ENCODE results near the gene VRK2.
"Not testable (repeated sequence)": the region's sequence is repeated elsewhere in the genome, so short reads cannot be mapped to it uniquely, and the experiment has no call there.

VRK2 gene

GRCh38 chr2:58133395-58133794 lies 86.8 kb downstream of the VRK2 start:
- no peak overlapping the region for H2AFZ ChIP-seq (ENCODE audit: low read length, unreplicated experiment)
- H3K79me2 ChIP-seq (ENCODE audit: control insufficient read depth, insufficient read depth, low read length, unreplicated experiment): no peaks in the 10 kb centered on the region
- 0 out of 2 replicates have a peak, but pooled peaks cover under 1% of the 10 kb centered on the region for H3K36me3 ChIP-seq (ENCODE audit: insufficient read depth, low read length)
- H3K4me1 ChIP-seq (ENCODE audit: control insufficient read depth, insufficient read depth, low read length, unreplicated experiment): peaks cover 13% of the 10 kb centered on the region
- no peaks in the 10 kb centered on the region for H3K27me3 ChIP-seq (ENCODE audit: insufficient read depth, low read length)
- no peak overlapping the region for H3K27ac ChIP-seq (ENCODE audit: low read depth, low read length)
- H3K4me3 ChIP-seq (ENCODE audit: low read depth, low read length): no peak overlapping the region

GRCh38 chr2:58135861-58136260 lies 89.3 kb downstream of the VRK2 start:
- Histone ChIP-seq H3K4me1 (ENCODE audit: control insufficient read depth, insufficient read depth, low read length, unreplicated experiment) (peaks cover 13% of the 10 kb centered on the region), H3K79me2 (ENCODE audit: control insufficient read depth, insufficient read depth, low read length, unreplicated experiment) (no peaks in the 10 kb centered on the region), H3K27me3 (ENCODE audit: insufficient read depth, low read length) (no peaks in the 10 kb centered on the region), H2AFZ (ENCODE audit: low read length, unreplicated experiment) (no peak overlapping the region), H3K36me3 (ENCODE audit: insufficient read depth, low read length) (peaks cover 9% of the 10 kb centered on the region; the same call in 1 of the 2 replicates), H3K27ac (ENCODE audit: low read depth, low read length) (no peak overlapping the region), H3K4me3 (ENCODE audit: low read depth, low read length) (no peak overlapping the region)

- Histone ChIP-seq H2AFZ (ENCODE audit: low read length, unreplicated experiment) (no peak overlapping the region), H3K4me3 (ENCODE audit: low read depth, low read length) (no peak overlapping the region), H3K27me3 (ENCODE audit: insufficient read depth, low read length) (no peaks in the 10 kb centered on the region), H3K4me1 (ENCODE audit: control insufficient read depth, insufficient read depth, low read length, unreplicated experiment) (peaks cover 3% of the 10 kb centered on the region), H3K36me3 (ENCODE audit: insufficient read depth, low read length) (peaks cover 9% of the 10 kb centered on the region; the same call in 1 of the 2 replicates), H3K79me2 (ENCODE audit: control insufficient read depth, insufficient read depth, low read length, unreplicated experiment) (no peaks in the 10 kb centered on the region), H3K27ac (ENCODE audit: low read depth, low read length) (no peak overlapping the region)
Measured at GRCh38 chr2:58137221-58137620, 90.6 kb downstream of the VRK2 start.

GRCh38 chr2:58137856-58138255 lies 91.2 kb downstream of the VRK2 start:
- Histone ChIP-seq H3K27ac (ENCODE audit: low read depth, low read length) (no peak overlapping the region), H2AFZ (ENCODE audit: low read length, unreplicated experiment) (no peak overlapping the region), H3K79me2 (ENCODE audit: control insufficient read depth, insufficient read depth, low read length, unreplicated experiment) (no peaks in the 10 kb centered on the region), H3K36me3 (ENCODE audit: insufficient read depth, low read length) (peaks cover 9% of the 10 kb centered on the region; the same call in 1 of the 2 replicates), H3K27me3 (ENCODE audit: insufficient read depth, low read length) (no peaks in the 10 kb centered on the region), H3K4me1 (ENCODE audit: control insufficient read depth, insufficient read depth, low read length, unreplicated experiment) (peaks cover 3% of the 10 kb centered on the region), H3K4me3 (ENCODE audit: low read depth, low read length) (no peak overlapping the region)

DNA sequence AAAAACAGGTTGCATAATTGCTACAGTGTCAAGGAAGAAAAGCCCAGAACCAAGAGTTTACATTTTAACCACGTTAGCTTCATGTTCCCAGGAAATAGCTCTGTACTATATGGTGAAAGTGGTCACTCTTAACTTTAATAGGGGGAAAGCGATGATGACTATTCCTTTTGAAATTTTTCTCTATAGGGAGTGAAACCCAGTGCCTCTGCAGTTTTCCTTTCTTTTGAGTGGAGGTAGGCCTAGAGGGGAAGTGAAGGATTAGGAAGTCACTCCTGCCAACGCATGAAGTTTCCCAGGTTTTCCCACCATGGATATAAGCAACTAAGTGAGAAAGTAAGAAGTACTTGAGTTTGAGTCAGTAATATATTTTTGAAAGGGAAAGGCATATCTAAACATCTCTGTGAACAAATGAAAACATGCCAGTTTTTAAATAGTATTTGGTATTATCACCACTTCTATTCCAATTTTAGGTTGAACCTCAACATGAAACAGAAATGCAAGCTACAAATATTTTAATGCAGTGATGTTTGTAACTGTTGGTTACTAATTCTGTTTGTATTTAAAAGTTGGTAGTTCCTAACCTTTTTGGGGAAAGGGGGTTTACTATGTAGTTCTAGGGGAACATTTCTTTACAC lies 91.9 kb downstream of the VRK2 start:
- no peaks in the 10 kb centered on the region for H3K79me2 ChIP-seq (ENCODE audit: control insufficient read depth, insufficient read depth, low read length, unreplicated experiment)
- H3K36me3 ChIP-seq (ENCODE audit: insufficient read depth, low read length): peaks cover 9% of the 10 kb centered on the region; the same call in 1 of the 2 replicates
- no peak overlapping the region for H3K4me3 ChIP-seq (ENCODE audit: low read depth, low read length)
- no peaks in the 10 kb centered on the region for H3K27me3 ChIP-seq (ENCODE audit: insufficient read depth, low read length)
- no peak overlapping the region for H3K27ac ChIP-seq (ENCODE audit: low read depth, low read length)
- H3K4me1 ChIP-seq (ENCODE audit: control insufficient read depth, insufficient read depth, low read length, unreplicated experiment): peaks cover 3% of the 10 kb centered on the region
- no peak overlapping the region for H2AFZ ChIP-seq (ENCODE audit: low read length, unreplicated experiment)

DNA sequence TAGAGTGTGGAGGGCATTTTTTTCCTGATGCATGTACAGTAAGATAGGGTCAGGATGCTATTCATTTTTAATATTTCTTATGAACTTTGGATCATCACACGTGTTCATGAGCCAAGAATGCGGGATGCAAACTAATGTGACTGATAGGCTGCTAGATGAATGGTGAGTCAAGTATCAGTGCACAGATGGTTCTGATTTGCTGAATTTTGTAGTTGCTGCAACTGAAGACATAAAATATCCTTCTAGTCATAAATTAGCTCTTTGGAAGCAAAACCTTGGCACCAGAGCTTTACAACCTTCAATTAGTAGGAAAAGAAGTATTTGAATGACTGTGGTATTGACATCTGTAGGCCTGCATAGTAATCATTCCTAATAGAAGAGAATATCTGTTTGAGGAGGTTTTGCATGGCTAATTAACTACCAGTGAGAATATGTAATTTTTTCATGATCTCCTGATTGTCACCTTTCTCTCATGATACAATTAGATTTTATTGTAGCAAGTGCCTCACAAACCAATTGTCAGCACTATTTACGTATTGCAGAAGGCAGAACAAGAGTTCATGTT lies 94.0 kb downstream of the VRK2 start:
- no peak overlapping the region for H3K4me3 ChIP-seq (ENCODE audit: low read depth, low read length)
- H3K27me3 ChIP-seq (ENCODE audit: insufficient read depth, low read length): no peaks in the 10 kb centered on the region
- H2AFZ ChIP-seq (ENCODE audit: low read length, unreplicated experiment): no peak overlapping the region
- H3K36me3 ChIP-seq (ENCODE audit: insufficient read depth, low read length): peaks cover 9% of the 10 kb centered on the region; the same call in 1 of the 2 replicates
- H3K79me2 ChIP-seq (ENCODE audit: control insufficient read depth, insufficient read depth, low read length, unreplicated experiment): no peaks in the 10 kb centered on the region
- H3K27ac ChIP-seq (ENCODE audit: low read depth, low read length): no peak overlapping the region
- H3K4me1 ChIP-seq (ENCODE audit: control insufficient read depth, insufficient read depth, low read length, unreplicated experiment): peaks cover 3% of the 10 kb centered on the region

DNA sequence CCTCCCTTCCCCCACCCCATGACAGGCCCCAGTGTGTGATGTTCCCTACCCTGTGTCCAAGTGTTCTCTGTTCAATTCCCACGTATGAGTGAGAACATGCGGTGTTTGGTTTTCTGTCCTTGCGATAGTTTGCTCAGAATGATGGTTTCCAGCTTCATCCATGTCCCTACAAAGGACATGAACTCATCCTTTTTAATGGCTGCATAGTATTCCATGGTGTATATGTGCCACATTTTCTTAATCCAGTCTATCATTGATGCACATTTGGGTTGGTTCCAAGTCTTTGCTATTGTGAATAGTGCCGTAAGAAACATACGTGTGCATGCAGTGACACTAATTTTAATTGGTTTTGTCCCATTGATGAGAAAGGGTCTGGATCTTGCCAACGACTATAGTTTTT lies 99.2 kb downstream of the VRK2 start:
- not testable (repeated sequence) for H3K36me3 ChIP-seq (ENCODE audit: insufficient read depth, low read length); H3K4me3 ChIP-seq (ENCODE audit: low read depth, low read length); H3K27me3 ChIP-seq (ENCODE audit: insufficient read depth, low read length); H3K4me1 ChIP-seq (ENCODE audit: control insufficient read depth, insufficient read depth, low read length, unreplicated experiment); H3K79me2 ChIP-seq (ENCODE audit: control insufficient read depth, insufficient read depth, low read length, unreplicated experiment); H3K27ac ChIP-seq (ENCODE audit: low read depth, low read length); H2AFZ ChIP-seq (ENCODE audit: low read length, unreplicated experiment)

GRCh38 chr2:58146707-58147106 lies 100.1 kb downstream of the VRK2 start:
- H3K4me1 ChIP-seq (ENCODE audit: control insufficient read depth, insufficient read depth, low read length, unreplicated experiment): peaks cover 9% of the 10 kb centered on the region
- H2AFZ ChIP-seq (ENCODE audit: low read length, unreplicated experiment): no peak overlapping the region
- no peak overlapping the region for H3K4me3 ChIP-seq (ENCODE audit: low read depth, low read length)
- no peaks in the 10 kb centered on the region; the same call in 1 of the 2 replicates for H3K36me3 ChIP-seq (ENCODE audit: insufficient read depth, low read length)
- H3K79me2 ChIP-seq (ENCODE audit: control insufficient read depth, insufficient read depth, low read length, unreplicated experiment): no peaks in the 10 kb centered on the region
- no peak overlapping the region for H3K27ac ChIP-seq (ENCODE audit: low read depth, low read length)
- no peaks in the 10 kb centered on the region for H3K27me3 ChIP-seq (ENCODE audit: insufficient read depth, low read length)

DNA sequence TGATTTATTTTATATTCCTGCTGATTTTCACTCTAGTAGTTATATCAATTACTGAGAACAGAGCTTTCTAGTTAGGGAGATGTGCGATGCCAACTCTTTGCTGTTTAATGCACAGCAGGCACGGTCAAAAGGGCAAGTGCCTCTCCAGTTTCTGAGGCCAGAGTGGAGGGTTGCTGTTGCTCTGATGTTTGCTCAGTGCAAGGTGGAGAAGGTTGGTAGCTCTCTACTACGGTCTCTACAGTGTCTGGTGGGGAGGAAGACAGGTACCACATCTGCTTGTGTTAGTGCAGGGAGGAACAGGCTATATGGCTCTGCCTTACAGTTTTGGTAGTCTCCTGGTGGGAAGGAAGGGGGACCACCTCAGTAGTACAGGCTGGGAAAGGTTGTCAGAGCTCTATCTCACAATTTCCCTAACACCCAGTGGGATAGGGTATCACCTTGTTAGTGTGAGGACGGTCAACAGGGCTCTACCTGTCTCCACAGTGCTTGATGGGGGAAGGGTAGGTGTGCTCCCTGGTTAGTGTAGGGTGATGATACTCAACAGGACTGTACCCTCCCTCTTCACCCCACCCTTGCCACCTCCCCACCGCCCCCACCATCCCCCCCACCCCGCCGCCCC lies 108.7 kb downstream of the VRK2 start:
- no peaks in the 10 kb centered on the region for H3K79me2 ChIP-seq (ENCODE audit: control insufficient read depth, insufficient read depth, low read length, unreplicated experiment)
- H3K4me3 ChIP-seq (ENCODE audit: low read depth, low read length): no peak overlapping the region

GRCh38 chr2:58156780-58157179 lies 110.2 kb downstream of the VRK2 start:
- Histone ChIP-seq H3K79me2 (ENCODE audit: control insufficient read depth, insufficient read depth, low read length, unreplicated experiment) (no peaks in the 10 kb centered on the region), H3K36me3 (ENCODE audit: insufficient read depth, low read length) (peaks cover 51% of the 10 kb centered on the region), H3K27me3 (ENCODE audit: insufficient read depth, low read length) (no peaks in the 10 kb centered on the region), H3K4me3 (ENCODE audit: low read depth, low read length) (no peak overlapping the region), H3K27ac (ENCODE audit: low read depth, low read length) (no peak overlapping the region), H2AFZ (ENCODE audit: low read length, unreplicated experiment) (no peak overlapping the region), H3K4me1 (ENCODE audit: control insufficient read depth, insufficient read depth, low read length, unreplicated experiment) (no peaks in the 10 kb centered on the region)

More for the DNA sequence above, 108.7 kb downstream of the VRK2 start:
- peaks cover 37% of the 10 kb centered on the region for H3K36me3 ChIP-seq (ENCODE audit: insufficient read depth, low read length)
- H3K27ac ChIP-seq (ENCODE audit: low read depth, low read length): no peak overlapping the region
- no peaks in the 10 kb centered on the region for H3K4me1 ChIP-seq (ENCODE audit: control insufficient read depth, insufficient read depth, low read length, unreplicated experiment)
- no peaks in the 10 kb centered on the region for H3K27me3 ChIP-seq (ENCODE audit: insufficient read depth, low read length)
- H2AFZ ChIP-seq (ENCODE audit: low read length, unreplicated experiment): no peak overlapping the region

DNA sequence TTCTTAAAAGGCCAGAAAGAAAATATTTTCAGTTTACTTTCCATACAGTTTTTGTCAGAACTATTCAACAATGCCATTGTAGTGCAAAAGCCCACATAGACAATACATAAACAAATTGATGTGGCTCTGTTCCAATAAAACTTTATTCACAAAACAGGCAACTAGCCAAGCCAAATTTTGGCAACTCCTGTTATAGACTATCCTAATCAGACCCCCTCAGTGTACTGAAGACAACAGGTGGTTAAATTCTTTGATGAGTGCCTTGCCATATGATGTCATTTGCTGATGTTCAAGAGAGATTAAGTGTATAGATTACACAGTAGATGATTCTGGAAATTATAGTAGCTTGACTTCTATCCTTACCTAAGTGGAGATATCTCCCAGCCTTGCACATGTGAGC lies 111.1 kb downstream of the VRK2 start:
- Histone ChIP-seq H3K27me3 (ENCODE audit: insufficient read depth, low read length) (no peaks in the 10 kb centered on the region), H2AFZ (ENCODE audit: low read length, unreplicated experiment) (no peak overlapping the region), H3K36me3 (ENCODE audit: insufficient read depth, low read length) (peaks cover 60% of the 10 kb centered on the region), H3K4me3 (ENCODE audit: low read depth, low read length) (no peak overlapping the region), H3K4me1 (ENCODE audit: control insufficient read depth, insufficient read depth, low read length, unreplicated experiment) (no peaks in the 10 kb centered on the region), H3K79me2 (ENCODE audit: control insufficient read depth, insufficient read depth, low read length, unreplicated experiment) (no peaks in the 10 kb centered on the region), H3K27ac (ENCODE audit: low read depth, low read length) (no peak overlapping the region)
